WTC11 (cell line): ENCODE data around the gene CCSER1. TPM values are rescaled to one million over a fixed set of nuclear protein-coding genes. Genes with fewer than 3 reads are reported as not detected.
A peak's percentile ranks its signal among the peaks of the same experiment; 100 is the strongest.

Experiments
- ATAC-seq: fragments of 200-7000 bp; cut with Tn5 transposase; 2 replicates; pipeline ENCODE4 v1.10.0; 2021; ENCODE audit warnings: mild to moderate bottlenecking, moderate library complexity
- Bru-seq: library from RNA; stranded (reverse); fragments of 400-500 nt; gene quantifications from one replicate; lab custom pipeline; 2021; lab: Mats Ljungman, UMichigan
- CTCF ChIA-PET: fragments of 300-600 bp; sonication (Branson Sonifier 250); formaldehyde crosslinking; loops from one replicate; lab custom pipeline; 2021; ENCODE audit warnings: antibody characterized with exemption; lab: Charles Lee
- POLR2A ChIA-PET: fragments of 350-600 bp; sonication (Branson Sonifier 250); formaldehyde crosslinking; loops from one replicate; lab custom pipeline; 2021; ENCODE audit warnings: antibody characterized with exemption; lab: Charles Lee
- DNase-seq: peaks from one replicate; pipeline ENCODE4 v3.0.0; 2021; ENCODE audit warnings: low spot score
- H3K27ac Mint-ChIP-seq: 2 replicates; pipeline ENCODE4 v1.8.0; 2021; ENCODE audit warnings: mixed read lengths
- H3K27me3 Mint-ChIP-seq: 2 replicates; pipeline ENCODE4 v1.8.0; 2021; ENCODE audit warnings: low read depth, mild to moderate bottlenecking, moderate library complexity, mixed read lengths
- H3K36me3 Mint-ChIP-seq: 2 replicates; pipeline ENCODE4 v1.8.0; 2021; ENCODE audit warnings: mixed read lengths
- H3K4me1 Mint-ChIP-seq: 2 replicates; pipeline ENCODE4 v1.8.0; 2022; ENCODE audit warnings: mixed read lengths
- H3K4me3 Mint-ChIP-seq: 2 replicates; pipeline ENCODE4 v1.8.0; 2021; ENCODE audit warnings: mild to moderate bottlenecking, moderate library complexity, mixed read lengths
- H3K9me3 Mint-ChIP-seq: 2 replicates; pipeline ENCODE4 v1.8.0; 2021; ENCODE audit warnings: mixed read lengths
- CREB1 ChIP-seq: sonication (generic); formaldehyde crosslinking; IDR thresholded peaks from 2 replicates; pipeline ENCODE4 v1.8.0; 2023; ENCODE audit warnings: mild to moderate bottlenecking, missing genetic modification reagents
- ELF4 ChIP-seq: sonication (generic); formaldehyde crosslinking; IDR thresholded peaks from 2 replicates; pipeline ENCODE4 v1.8.1; 2022; ENCODE audit warnings: low read depth, mild to moderate bottlenecking, moderate library complexity, missing genetic modification reagents
- FOXP1 ChIP-seq: sonication (generic); formaldehyde crosslinking; IDR thresholded peaks from 2 replicates; pipeline ENCODE4 v1.8.0; 2022; ENCODE audit warnings: missing genetic modification reagents, mild to moderate bottlenecking, moderate library complexity, borderline replicate concordance
- GABPB1 ChIP-seq: sonication (generic); formaldehyde crosslinking; IDR thresholded peaks from 2 replicates; pipeline ENCODE4 v1.8.1; 2023; ENCODE audit warnings: mild to moderate bottlenecking, missing genetic modification reagents
- OVOL2 ChIP-seq: fragments of 250-450 bp; sonication (Bioruptor Pico); IDR thresholded peaks from 2 replicates; pipeline ENCODE4 v1.9.0; 2021; ENCODE audit warnings: mild to moderate bottlenecking, borderline replicate concordance
- RELA ChIP-seq: sonication (generic); formaldehyde crosslinking; IDR thresholded peaks from 2 replicates; pipeline ENCODE4 v1.8.1; 2022; ENCODE audit warnings: missing genetic modification reagents, mild to moderate bottlenecking, borderline replicate concordance
- SMAD3 ChIP-seq: sonication (generic); formaldehyde crosslinking; IDR thresholded peaks from 2 replicates; pipeline ENCODE4 v1.8.0; 2022; ENCODE audit warnings: missing genetic modification reagents, mild to moderate bottlenecking, borderline replicate concordance
- TEAD4 ChIP-seq: sonication (generic); formaldehyde crosslinking; IDR thresholded peaks from 2 replicates; pipeline ENCODE4 v1.8.0; 2022; ENCODE audit warnings: mild to moderate bottlenecking, missing genetic modification reagents
- ZNF219 ChIP-seq: sonication (generic); formaldehyde crosslinking; IDR thresholded peaks from 2 replicates; pipeline ENCODE4 v1.8.0; 2023; ENCODE audit warnings: missing genetic modification reagents, mild to moderate bottlenecking, borderline replicate concordance
- ZNF416 ChIP-seq: fragments of 250-450 bp; sonication (Bioruptor Pico); IDR thresholded peaks from 2 replicates; pipeline ENCODE4 v1.9.0; 2021; ENCODE audit warnings: mild to moderate bottlenecking, inconsistent platforms
- long read RNA-seq, 3 experiments: library from RNA in 1 of 3; library from capped mRNA in 1 of 3; library from polyadenylated mRNA in 1 of 3; unstranded in 2 of 3; stranded (forward) in 1 of 3; transcript quantifications; one replicate each; pipeline ENCODE4 v2.0.0, GENCODE V29; 2021
- total RNA-seq: library from RNA; stranded (reverse); gene quantifications from 3 replicates; pipeline ENCODE4 v1.2.3, GENCODE V29; 2021
- TF ChIP-seq, protein P1 (sequence below): fragments of 250-450 bp; sonication (Bioruptor Pico); IDR thresholded peaks from 2 replicates; pipeline ENCODE4 v1.9.0; 2021; ENCODE audit warnings: mild to moderate bottlenecking
- TF ChIP-seq, protein P2 (sequence below): sonication (generic); formaldehyde crosslinking; IDR thresholded peaks from 2 replicates; pipeline ENCODE4 v1.8.0; 2022; ENCODE audit warnings: mild to moderate bottlenecking, missing genetic modification reagents
- TF ChIP-seq, protein P3 (sequence below): sonication (generic); formaldehyde crosslinking; IDR thresholded peaks from 2 replicates; pipeline ENCODE4 v1.8.0; 2023; ENCODE audit warnings: mild to moderate bottlenecking, missing genetic modification reagents
- TF ChIP-seq, protein P4 (sequence below): sonication (generic); formaldehyde crosslinking; IDR thresholded peaks from 2 replicates; pipeline ENCODE4 v1.8.1; 2023; ENCODE audit warnings: mild to moderate bottlenecking, missing genetic modification reagents, moderate library complexity
- TF ChIP-seq, protein P5 (sequence below): sonication (generic); formaldehyde crosslinking; conservative IDR thresholded peaks from 2 replicates; pipeline ENCODE4 v1.8.1; 2023; ENCODE audit warnings: mild to moderate bottlenecking, low read depth, missing genetic modification reagents, moderate library complexity
- TF ChIP-seq, protein P6 (sequence below): fragments of 250-450 bp; sonication (Bioruptor Pico); IDR thresholded peaks from 2 replicates; pipeline ENCODE4 v1.9.0; 2021; ENCODE audit warnings: moderate library complexity, mild to moderate bottlenecking, inconsistent platforms, borderline replicate concordance
- TF ChIP-seq, protein P7 (sequence below): sonication (generic); formaldehyde crosslinking; IDR thresholded peaks from 2 replicates; pipeline ENCODE4 v1.8.1; 2023; ENCODE audit warnings: mild to moderate bottlenecking, moderate library complexity, missing genetic modification reagents

CCSER1 gene
- 0.71 to 1.1 TPM (median 0.87 TPM) in 3 replicates for total RNA-seq
- Bru-seq, nascent RNA, result percentile 21 among the genes with signal in this experiment
- long read RNA-seq, experiment 1, partial matches to known transcripts, result 0 of 4 reads
- long read RNA-seq, experiment 1, other reads (novel, unspliced or antisense), result 4 of 4 reads
- long read RNA-seq, experiment 2, result 0 reads
- long read RNA-seq, experiment 3, partial matches to known transcripts, result 0 of 1 reads
- long read RNA-seq, experiment 3, other reads (novel, unspliced or antisense), result 1 of 1 reads

DNA sequence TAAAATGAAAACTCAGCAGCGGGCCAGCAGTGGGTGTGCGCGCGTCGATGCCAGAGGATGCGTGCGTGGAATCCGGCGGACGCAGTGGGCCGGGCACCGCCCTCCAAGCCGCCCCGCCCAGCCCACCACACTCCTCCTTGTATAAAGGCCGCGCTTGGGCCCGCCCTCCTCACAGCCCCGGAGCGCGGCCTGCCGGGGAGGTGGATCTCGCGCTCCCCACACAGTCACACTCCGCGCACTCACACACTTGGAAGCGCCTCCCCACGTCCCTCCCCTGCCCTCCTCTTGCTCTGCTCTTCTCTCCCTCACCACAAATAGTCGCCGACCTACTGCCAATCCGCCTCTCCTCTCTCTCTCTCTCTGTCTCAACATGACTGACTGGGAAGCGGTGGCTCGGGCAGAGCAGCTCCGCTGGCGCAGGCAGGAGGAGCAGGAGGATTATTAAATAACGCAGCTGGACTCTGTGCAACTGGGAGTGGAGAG is at the start of gene CCSER1:
Gene CCSER1 (plus strand): TSS at position 172 of the 483 bp plus-strand sequence.
- DNase-seq (peak; percentile 51), ATAC-seq (peak; percentile 77)
- H3K4me1 Mint-ChIP-seq, result peaks cover 31% of the 10 kb centered on the region
- no peak within 1 kb of the TSS; the same call in 1 of the 2 replicates for H3K27ac Mint-ChIP-seq
- H3K9me3 Mint-ChIP-seq, result no peaks in the 10 kb centered on the region
- no peaks in the 10 kb centered on the region for H3K36me3 Mint-ChIP-seq
- ChIA-PET CTCF (interaction anchor here (0.6 kb wide), 1 partner anchor 115 kb away, joined by 3 read pairs; no protein-coding TSS in a partner anchor), POLR2A (no interaction called here)
- peaks cover 46% of the 10 kb centered on the region for H3K27me3 Mint-ChIP-seq
- peak within 1 kb of the TSS; percentile 93 for H3K4me3 Mint-ChIP-seq
- TF ChIP-seq, protein P1, sequence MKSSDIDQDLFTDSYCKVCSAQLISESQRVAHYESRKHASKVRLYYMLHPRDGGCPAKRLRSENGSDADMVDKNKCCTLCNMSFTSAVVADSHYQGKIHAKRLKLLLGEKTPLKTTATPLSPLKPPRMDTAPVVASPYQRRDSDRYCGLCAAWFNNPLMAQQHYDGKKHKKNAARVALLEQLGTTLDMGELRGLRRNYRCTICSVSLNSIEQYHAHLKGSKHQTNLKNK, result no peak
- TF ChIP-seq, protein P2, sequence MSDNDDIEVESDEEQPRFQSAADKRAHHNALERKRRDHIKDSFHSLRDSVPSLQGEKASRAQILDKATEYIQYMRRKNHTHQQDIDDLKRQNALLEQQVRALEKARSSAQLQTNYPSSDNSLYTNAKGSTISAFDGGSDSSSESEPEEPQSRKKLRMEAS (CRISPR knock-in tag), result 0 out of 2 replicates have a peak, but pooled peaks have one; percentile 13

DNA sequence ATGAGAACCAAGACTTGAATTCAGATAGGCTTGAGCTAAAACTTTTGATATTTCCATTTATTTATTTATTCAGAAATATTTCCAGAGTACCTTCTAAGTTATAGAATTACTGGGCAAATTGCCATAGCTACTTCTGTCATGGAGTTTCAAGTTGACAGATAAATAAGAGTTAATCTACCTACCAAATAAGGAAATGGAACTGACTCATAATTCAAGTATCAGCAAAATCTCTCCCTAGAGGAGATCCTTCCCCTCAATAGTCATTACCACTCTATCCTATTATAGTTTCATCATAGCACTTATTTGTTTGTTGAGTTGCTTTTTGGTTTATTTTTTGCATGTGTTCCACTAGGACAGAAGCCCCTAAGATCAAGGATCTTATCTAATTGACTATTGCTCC is 48.8 kb upstream of the CCSER1 start:
- no peak for DNase-seq
- H3K36me3 Mint-ChIP-seq, result no peaks in the 10 kb centered on the region
- H3K27me3 Mint-ChIP-seq, result no peaks in the 10 kb centered on the region
- no peaks in the 10 kb centered on the region for H3K9me3 Mint-ChIP-seq
- H3K27ac Mint-ChIP-seq, result no peak overlapping the region
- ChIA-PET CTCF (interaction anchor here (1.0 kb wide), 1 partner anchor 215 kb away, joined by 3 read pairs; no protein-coding TSS in a partner anchor), POLR2A (no interaction called here)
- no peak overlapping the region for H3K4me3 Mint-ChIP-seq
- no peak for ATAC-seq
- TF ChIP-seq TEAD4, result no peak
- no peak for TF ChIP-seq OVOL2 (CRISPR knock-in tag)
- no peak for TF ChIP-seq CREB1 (CRISPR knock-in tag)
- TF ChIP-seq, protein P3, sequence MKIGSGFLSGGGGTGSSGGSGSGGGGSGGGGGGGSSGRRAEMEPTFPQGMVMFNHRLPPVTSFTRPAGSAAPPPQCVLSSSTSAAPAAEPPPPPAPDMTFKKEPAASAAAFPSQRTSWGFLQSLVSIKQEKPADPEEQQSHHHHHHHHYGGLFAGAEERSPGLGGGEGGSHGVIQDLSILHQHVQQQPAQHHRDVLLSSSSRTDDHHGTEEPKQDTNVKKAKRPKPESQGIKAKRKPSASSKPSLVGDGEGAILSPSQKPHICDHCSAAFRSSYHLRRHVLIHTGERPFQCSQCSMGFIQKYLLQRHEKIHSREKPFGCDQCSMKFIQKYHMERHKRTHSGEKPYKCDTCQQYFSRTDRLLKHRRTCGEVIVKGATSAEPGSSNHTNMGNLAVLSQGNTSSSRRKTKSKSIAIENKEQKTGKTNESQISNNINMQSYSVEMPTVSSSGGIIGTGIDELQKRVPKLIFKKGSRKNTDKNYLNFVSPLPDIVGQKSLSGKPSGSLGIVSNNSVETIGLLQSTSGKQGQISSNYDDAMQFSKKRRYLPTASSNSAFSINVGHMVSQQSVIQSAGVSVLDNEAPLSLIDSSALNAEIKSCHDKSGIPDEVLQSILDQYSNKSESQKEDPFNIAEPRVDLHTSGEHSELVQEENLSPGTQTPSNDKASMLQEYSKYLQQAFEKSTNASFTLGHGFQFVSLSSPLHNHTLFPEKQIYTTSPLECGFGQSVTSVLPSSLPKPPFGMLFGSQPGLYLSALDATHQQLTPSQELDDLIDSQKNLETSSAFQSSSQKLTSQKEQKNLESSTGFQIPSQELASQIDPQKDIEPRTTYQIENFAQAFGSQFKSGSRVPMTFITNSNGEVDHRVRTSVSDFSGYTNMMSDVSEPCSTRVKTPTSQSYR, result no peak
- TF ChIP-seq, protein P4, sequence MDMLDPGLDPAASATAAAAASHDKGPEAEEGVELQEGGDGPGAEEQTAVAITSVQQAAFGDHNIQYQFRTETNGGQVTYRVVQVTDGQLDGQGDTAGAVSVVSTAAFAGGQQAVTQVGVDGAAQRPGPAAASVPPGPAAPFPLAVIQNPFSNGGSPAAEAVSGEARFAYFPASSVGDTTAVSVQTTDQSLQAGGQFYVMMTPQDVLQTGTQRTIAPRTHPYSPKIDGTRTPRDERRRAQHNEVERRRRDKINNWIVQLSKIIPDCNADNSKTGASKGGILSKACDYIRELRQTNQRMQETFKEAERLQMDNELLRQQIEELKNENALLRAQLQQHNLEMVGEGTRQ (CRISPR knock-in tag), result no peak
- no peak for TF ChIP-seq RELA (CRISPR knock-in tag)
- TF ChIP-seq FOXP1 (CRISPR knock-in tag), result no peak
- TF ChIP-seq ELF4, result no peak
- no peak for TF ChIP-seq ZNF219
- no peak for TF ChIP-seq GABPB1 (CRISPR knock-in tag)
- no peak for TF ChIP-seq SMAD3
- TF ChIP-seq, protein P5, sequence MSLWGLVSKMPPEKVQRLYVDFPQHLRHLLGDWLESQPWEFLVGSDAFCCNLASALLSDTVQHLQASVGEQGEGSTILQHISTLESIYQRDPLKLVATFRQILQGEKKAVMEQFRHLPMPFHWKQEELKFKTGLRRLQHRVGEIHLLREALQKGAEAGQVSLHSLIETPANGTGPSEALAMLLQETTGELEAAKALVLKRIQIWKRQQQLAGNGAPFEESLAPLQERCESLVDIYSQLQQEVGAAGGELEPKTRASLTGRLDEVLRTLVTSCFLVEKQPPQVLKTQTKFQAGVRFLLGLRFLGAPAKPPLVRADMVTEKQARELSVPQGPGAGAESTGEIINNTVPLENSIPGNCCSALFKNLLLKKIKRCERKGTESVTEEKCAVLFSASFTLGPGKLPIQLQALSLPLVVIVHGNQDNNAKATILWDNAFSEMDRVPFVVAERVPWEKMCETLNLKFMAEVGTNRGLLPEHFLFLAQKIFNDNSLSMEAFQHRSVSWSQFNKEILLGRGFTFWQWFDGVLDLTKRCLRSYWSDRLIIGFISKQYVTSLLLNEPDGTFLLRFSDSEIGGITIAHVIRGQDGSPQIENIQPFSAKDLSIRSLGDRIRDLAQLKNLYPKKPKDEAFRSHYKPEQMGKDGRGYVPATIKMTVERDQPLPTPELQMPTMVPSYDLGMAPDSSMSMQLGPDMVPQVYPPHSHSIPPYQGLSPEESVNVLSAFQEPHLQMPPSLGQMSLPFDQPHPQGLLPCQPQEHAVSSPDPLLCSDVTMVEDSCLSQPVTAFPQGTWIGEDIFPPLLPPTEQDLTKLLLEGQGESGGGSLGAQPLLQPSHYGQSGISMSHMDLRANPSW, result no peak
- TF ChIP-seq ZNF416 (CRISPR knock-in tag), result no peak
- H3K4me1 Mint-ChIP-seq, result peaks cover 20% of the 10 kb centered on the region

DNA sequence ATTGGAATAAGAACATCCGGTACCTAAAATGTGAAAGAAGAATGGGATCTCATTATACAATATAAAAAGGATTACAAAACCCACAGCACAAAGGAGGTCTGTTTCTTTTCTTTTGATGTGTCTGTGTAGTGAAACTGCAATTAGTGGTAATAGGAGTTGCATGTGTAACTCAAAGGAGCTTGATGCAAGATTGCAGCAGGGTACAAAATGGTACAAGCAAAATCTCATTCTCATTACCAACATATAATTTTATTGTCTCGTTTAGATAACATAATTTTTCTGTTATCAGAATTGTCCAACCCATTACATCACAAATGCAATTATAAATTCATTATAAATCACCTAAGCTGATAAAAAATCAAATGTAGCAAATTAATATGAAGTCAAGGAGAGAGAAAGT is 47.1 kb upstream of the CCSER1 start:
- Mint-ChIP-seq H3K4me3 (no peak overlapping the region), H3K27ac (no peak overlapping the region), H3K9me3 (no peaks in the 10 kb centered on the region), H3K4me1 (peaks cover 11% of the 10 kb centered on the region), H3K36me3 (no peaks in the 10 kb centered on the region), H3K27me3 (no peaks in the 10 kb centered on the region)
- TF ChIP-seq, protein P6, sequence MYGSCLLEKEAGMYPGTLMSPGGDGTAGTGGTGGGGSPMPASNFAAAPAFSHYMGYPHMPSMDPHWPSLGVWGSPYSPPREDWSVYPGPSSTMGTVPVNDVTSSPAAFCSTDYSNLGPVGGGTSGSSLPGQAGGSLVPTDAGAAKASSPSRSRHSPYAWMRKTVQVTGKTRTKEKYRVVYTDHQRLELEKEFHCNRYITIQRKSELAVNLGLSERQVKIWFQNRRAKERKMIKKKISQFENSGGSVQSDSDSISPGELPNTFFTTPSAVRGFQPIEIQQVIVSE (CRISPR knock-in tag), result no peak
- TF ChIP-seq, protein P7, sequence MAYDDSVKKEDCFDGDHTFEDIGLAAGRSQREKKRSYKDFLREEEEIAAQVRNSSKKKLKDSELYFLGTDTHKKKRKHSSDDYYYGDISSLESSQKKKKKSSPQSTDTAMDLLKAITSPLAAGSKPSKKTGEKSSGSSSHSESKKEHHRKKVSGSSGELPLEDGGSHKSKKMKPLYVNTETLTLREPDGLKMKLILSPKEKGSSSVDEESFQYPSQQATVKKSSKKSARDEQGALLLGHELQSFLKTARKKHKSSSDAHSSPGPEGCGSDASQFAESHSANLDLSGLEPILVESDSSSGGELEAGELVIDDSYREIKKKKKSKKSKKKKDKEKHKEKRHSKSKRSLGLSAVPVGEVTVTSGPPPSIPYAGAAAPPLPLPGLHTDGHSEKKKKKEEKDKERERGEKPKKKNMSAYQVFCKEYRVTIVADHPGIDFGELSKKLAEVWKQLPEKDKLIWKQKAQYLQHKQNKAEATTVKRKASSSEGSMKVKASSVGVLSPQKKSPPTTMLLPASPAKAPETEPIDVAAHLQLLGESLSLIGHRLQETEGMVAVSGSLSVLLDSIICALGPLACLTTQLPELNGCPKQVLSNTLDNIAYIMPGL (CRISPR knock-in tag), result no peak
- ChIA-PET POLR2A (no interaction called here), CTCF (no interaction called here)
- ATAC-seq, result no peak
- no peak for DNase-seq
